ENCODE data around the gene KCTD19.
"Not testable (repeated sequence)": the region's sequence is repeated elsewhere in the genome, so short reads cannot be mapped to it uniquely, and the experiment has no call there.

KCTD19 gene

GRCh38 chr16:67326472-67327309 lies at the start of gene KCTD19, which contains the start of gene LRRC36:
Gene KCTD19 (minus strand): TSS chr16:67326741. CDS start chr16:67326707, 34 bp downstream.
Gene LRRC36 (plus strand): TSS chr16:67326815. CDS start chr16:67326863, 48 bp downstream.
- peak; percentile 11 to 45 for DNase-seq (ENCODE audit: low read depth in 2 of 2)

GRCh38 chr16:67376012-67376411 lies 49.5 kb upstream of the KCTD19 start:
- DNase-seq (ENCODE audit: low read depth in 2 of 2), result not testable (repeated sequence)

- DNase-seq (ENCODE audit: low read depth in 2 of 2), result no peak
Measured at GRCh38 chr16:67372664-67373063, 46.1 kb upstream of the KCTD19 start.

- no peak for DNase-seq (ENCODE audit: low read depth in 2 of 2)
Measured at GRCh38 chr16:67370661-67371060, 44.1 kb upstream of the KCTD19 start.

- DNase-seq (ENCODE audit: low read depth in 2 of 2), result no peak
Measured at GRCh38 chr16:67364600-67365235, 38.2 kb upstream of the KCTD19 start.

- DNase-seq (ENCODE audit: low read depth in 2 of 2), result no peak
Measured at GRCh38 chr16:67361038-67361437, 34.5 kb upstream of the KCTD19 start.

GRCh38 chr16:67359540-67360269 lies 33.2 kb upstream of the KCTD19 start:
- DNase-seq (ENCODE audit: low read depth in 2 of 2), result not testable (repeated sequence)

GRCh38 chr16:67357561-67357960 lies 31.0 kb upstream of the KCTD19 start:
- no peak for DNase-seq (ENCODE audit: low read depth in 2 of 2)

- DNase-seq (ENCODE audit: low read depth in 2 of 2), result no peak
Measured at GRCh38 chr16:67356396-67356795, 29.9 kb upstream of the KCTD19 start.

- not testable (repeated sequence) for DNase-seq (ENCODE audit: low read depth in 2 of 2)
Measured at GRCh38 chr16:67352463-67352862, 25.9 kb upstream of the KCTD19 start.

- DNase-seq (ENCODE audit: low read depth in 2 of 2), result no peak
Measured at GRCh38 chr16:67350324-67350723, 23.8 kb upstream of the KCTD19 start.

GRCh38 chr16:67349172-67349571 lies 22.6 kb upstream of the KCTD19 start:
- no peak for DNase-seq (ENCODE audit: low read depth in 2 of 2)

- no peak for DNase-seq (ENCODE audit: low read depth in 2 of 2)
Measured at GRCh38 chr16:67346341-67346740, 19.8 kb upstream of the KCTD19 start.

GRCh38 chr16:67345401-67345800 lies 18.9 kb upstream of the KCTD19 start:
- no peak for DNase-seq (ENCODE audit: low read depth in 2 of 2)

GRCh38 chr16:67342616-67343015 lies 16.1 kb upstream of the KCTD19 start:
- no peak for DNase-seq (ENCODE audit: low read depth in 2 of 2)

- DNase-seq (ENCODE audit: low read depth in 2 of 2), result no peak
Measured at GRCh38 chr16:67341250-67341649, 14.7 kb upstream of the KCTD19 start.

- no peak for DNase-seq (ENCODE audit: low read depth in 2 of 2)
Measured at GRCh38 chr16:67339453-67339852, 12.9 kb upstream of the KCTD19 start.

GRCh38 chr16:67336648-67337047 lies 10.1 kb upstream of the KCTD19 start:
- no peak for DNase-seq (ENCODE audit: low read depth in 2 of 2)

- DNase-seq (ENCODE audit: low read depth in 2 of 2), result no peak
Measured at GRCh38 chr16:67336116-67336515, 9.6 kb upstream of the KCTD19 start.

- DNase-seq (ENCODE audit: low read depth in 2 of 2), result no peak
Measured at GRCh38 chr16:67333315-67333714, 6.8 kb upstream of the KCTD19 start.

- DNase-seq (ENCODE audit: low read depth in 2 of 2), result no peak
Measured at GRCh38 chr16:67329901-67330300, 3.4 kb upstream of the KCTD19 start.

- DNase-seq (ENCODE audit: low read depth in 2 of 2), result no peak
Measured at GRCh38 chr16:67327743-67328142, 1.2 kb upstream of the KCTD19 start.

Measured in activated CD8-positive, alpha-beta memory T cell treated with anti-CD3 and anti-CD28 coated beads for 4 hours (primary cell).